SK-N-SH (cell line): ENCODE data around the gene SDF4. TPM values are rescaled to one million over a fixed set of nuclear protein-coding genes. Genes with fewer than 3 reads are reported as not detected.

Experiments
- CTCF ChIA-PET: fragments of 300-600, 350-600 bp; formaldehyde crosslinking; extraction: SDS; loops from one replicate; lab custom pipeline; 2021; lab: Yijun Ruan, JAX
- POLR2A ChIA-PET: fragments of 350-600 bp; sonication (Branson Sonifier 250); formaldehyde crosslinking; extraction: SDS; loops from one replicate; lab custom pipeline; 2020; ENCODE audit warnings: antibody characterized with exemption, inconsistent platforms; lab: Yijun Ruan, JAX
- DNase-seq: peaks from one replicate; pipeline ENCODE4 v3.0.0; 2012
- H2AFZ ChIP-seq: fragments of 200-600 bp; sonication (generic); 2 replicates; pipeline ENCODE4 v1.8.1; 2016; ENCODE audit warnings: antibody characterized with exemption, mild to moderate bottlenecking, low read depth
- H3F3A ChIP-seq: fragments of 200-600 bp; sonication (generic); replicated peaks from 2 replicates; pipeline ENCODE3; 2016; ENCODE audit warnings: antibody characterized with exemption, mild to moderate bottlenecking; ENCODE audit not compliant: insufficient read depth
- H3K27ac ChIP-seq, 2 experiments: fragments of 200-500 bp in 1 of 2; fragments of 200-600 bp in 1 of 2; sonication (Bioruptor generic) in 1 of 2; sonication (generic), shearing (Covaris generic) in 1 of 2; 2 replicates each; pipeline versions ENCODE4 v1.5.1 to v1.6.1; 2014 to 2016; ENCODE audit warnings: low read depth in 2 of 2, inconsistent platforms in 1 of 2, low read length in 1 of 2, mild to moderate bottlenecking in 1 of 2, mixed read lengths in 1 of 2
- H3K27me3 ChIP-seq: fragments of 200-600 bp; sonication (generic), shearing (Covaris generic); 2 replicates; pipeline ENCODE4 v1.6.1; 2016; ENCODE audit warnings: mixed run types; ENCODE audit not compliant: insufficient read depth
- H3K36me3 ChIP-seq, 2 experiments: fragments of 200-500 bp in 1 of 2; fragments of 200-600 bp in 1 of 2; sonication (Bioruptor generic) in 1 of 2; sonication (generic) in 1 of 2; replicated peaks in 1 of 2; 2 replicates each; pipeline versions ENCODE3 to v1.5.1; 2014 to 2016; ENCODE audit warnings: low read length in 1 of 2, mild to moderate bottlenecking in 1 of 2; ENCODE audit not compliant: insufficient read depth in 2 of 2, control insufficient read depth in 1 of 2
- H3K4me1 ChIP-seq, 2 experiments: fragments of 200-500 bp in 1 of 2; fragments of 200-600 bp in 1 of 2; sonication (Bioruptor generic) in 1 of 2; sonication (generic), shearing (Covaris generic) in 1 of 2; 2 replicates each; pipeline versions ENCODE4 v1.5.1 to v1.6.1; 2014 to 2016; ENCODE audit warnings: low read depth in 1 of 2, low read length in 1 of 2, mixed run types in 1 of 2; ENCODE audit not compliant: insufficient read depth in 2 of 2, control insufficient read depth in 1 of 2
- H3K4me2 ChIP-seq: fragments of 200-600 bp; sonication (generic), shearing (Covaris generic); 2 replicates; pipeline ENCODE4 v1.6.1; 2017; ENCODE audit warnings: mixed run types
- H3K4me3 ChIP-seq, 2 experiments: fragments of 200-500 bp in 1 of 2; fragments of 200-600 bp in 1 of 2; sonication (Bioruptor generic) in 1 of 2; sonication (generic), shearing (Covaris generic) in 1 of 2; 2 replicates each; pipeline versions ENCODE4 v1.5.1 to v1.8.1; 2014 to 2016; ENCODE audit warnings: low read depth in 2 of 2, inconsistent platforms in 1 of 2, low read length in 1 of 2, mild to moderate bottlenecking in 1 of 2, mixed read lengths in 1 of 2, moderate library complexity in 1 of 2
- H3K79me2 ChIP-seq: fragments of 200-600 bp; sonication (generic); 2 replicates; pipeline ENCODE4 v1.8.1; 2017; ENCODE audit warnings: mild to moderate bottlenecking; ENCODE audit not compliant: insufficient read depth
- H3K9ac ChIP-seq: fragments of 200-600 bp; sonication (generic); 2 replicates; pipeline ENCODE4 v1.6.1; 2017; ENCODE audit warnings: mixed run types
- H3K9me2 ChIP-seq: fragments of 200-600 bp; sonication (generic); 2 replicates; pipeline ENCODE4 v1.6.1; 2017; ENCODE audit warnings: mixed run types
- H3K9me3 ChIP-seq: fragments of 200-600 bp; sonication (generic); 2 replicates; pipeline ENCODE4 v1.6.1; 2017; ENCODE audit warnings: mixed run types, mild to moderate bottlenecking, moderate library complexity
- H4K20me1 ChIP-seq: fragments of 200-600 bp; sonication (generic); 2 replicates; pipeline ENCODE4 v1.6.1; 2017; ENCODE audit warnings: mild to moderate bottlenecking, mixed run types; ENCODE audit not compliant: insufficient read depth
- CHD2 ChIP-seq: fragments of 150-350 bp; IDR thresholded peaks from 2 replicates; pipeline ENCODE4 v1.6.1; 2018; ENCODE audit warnings: low read length; ENCODE audit not compliant: partially characterized antibody
- ELF1 ChIP-seq: IDR thresholded peaks from 2 replicates; pipeline ENCODE4 v1.4.0; 2012
- EZH2phosphoT487 ChIP-seq: fragments of 200-600 bp; sonication (generic); IDR thresholded peaks from 2 replicates; pipeline ENCODE4 v1.6.1; 2017; ENCODE audit warnings: low read depth, mixed run types, mild to moderate bottlenecking, antibody characterized with exemption, moderate library complexity, borderline replicate concordance
- FOSL2 ChIP-seq: IDR thresholded peaks from 2 replicates; pipeline ENCODE4 v1.4.0; 2012; ENCODE audit warnings: low read depth, mild to moderate bottlenecking, moderate library complexity, borderline replicate concordance
- FOXM1 ChIP-seq: IDR thresholded peaks from 2 replicates; pipeline ENCODE4 v1.4.0; 2012; ENCODE audit warnings: low read depth, mild to moderate bottlenecking
- IRF3 ChIP-seq: fragments of 150-350 bp; IDR thresholded peaks from 2 replicates; pipeline ENCODE4 v1.6.1; 2016; ENCODE audit warnings: mild to moderate bottlenecking, low read depth, low read length
- MXI1 ChIP-seq: IDR thresholded peaks from 2 replicates; pipeline ENCODE4 v1.6.1; 2012; ENCODE audit warnings: mild to moderate bottlenecking, low read depth, low read length, improper control_type of control experiment
- POLR2AphosphoS5 ChIP-seq: IDR thresholded peaks from 2 replicates; pipeline ENCODE4 v1.6.1; 2012; ENCODE audit warnings: low read depth, low read length
- RCOR1 ChIP-seq: fragments of 150-350 bp; IDR thresholded peaks from 2 replicates; pipeline ENCODE4 v1.6.1; 2017; ENCODE audit warnings: antibody characterized with exemption, low read length
- REST ChIP-seq: IDR thresholded peaks from 2 replicates; pipeline ENCODE4 v1.6.1; 2012; ENCODE audit warnings: mild to moderate bottlenecking, low read depth, low read length, moderate library complexity
- RFX5 ChIP-seq: IDR thresholded peaks from 2 replicates; pipeline ENCODE4 v1.6.1; 2012; ENCODE audit warnings: mild to moderate bottlenecking, improper control_type of control experiment, low read length
- RXRA ChIP-seq: IDR thresholded peaks from 2 replicates; pipeline ENCODE4 v1.4.0; 2012; ENCODE audit warnings: low read depth, mild to moderate bottlenecking, borderline replicate concordance
- SMC3 ChIP-seq: IDR thresholded peaks from 2 replicates; pipeline ENCODE4 v1.6.1; 2012; ENCODE audit warnings: low read depth, low read length, improper control_type of control experiment
- TCF12 ChIP-seq: IDR thresholded peaks from 2 replicates; pipeline ENCODE4 v1.4.0; 2012
- USF1 ChIP-seq: IDR thresholded peaks from 2 replicates; pipeline ENCODE4 v1.4.0; 2012; ENCODE audit warnings: low read depth, borderline replicate concordance
- ZBTB33 ChIP-seq: IDR thresholded peaks from 2 replicates; pipeline ENCODE4 v1.4.0; 2012; ENCODE audit warnings: low read depth, borderline replicate concordance
- WGBS: methylation state at CpG from one replicate; pipeline ENCODE4 v1.1.6; 2017; ENCODE audit warnings: low lambda C conversion rate; 5-methylcytosine and 5-hydroxymethylcytosine counted together
- polyA plus RNA-seq, 3 experiments: library from polyadenylated mRNA; depleted of rRNA; stranded (reverse); fragments of >200 nt; gene quantifications; 2 replicates each; pipeline ENCODE4 v1.2.3, GENCODE V29; 2012

SDF4 gene
- polyA plus RNA-seq, 1 of the 3 experiments (the other 2 are of a cell fraction) = 265 TPM

GRCh38 chr1:1237874-1238701 is 6.3 kb upstream of the SDF4 start (continued):
- TF ChIP-seq IRF3 = no peak
- TF ChIP-seq, all 33 proteins: peak for 0

GRCh38 chr1:1236945-1237873 is 5.4 kb upstream of the SDF4 start:
- CTCF ChIA-PET = interaction anchor here (1.8 to 5.1 kb wide), 2 partner anchors 55 to 115 kb away, joined by 5 to 43 read pairs; no protein-coding TSS in a partner anchor

More at GRCh38 chr1:1236945-1237873, 5.4 kb upstream of the SDF4 start:
- Histone ChIP-seq H3K27me3 (no peaks in the 10 kb centered on the region), H3K36me3 (peaks cover 0 to 17% of the 10 kb centered on the region in 2 experiments), H2AFZ (no peak overlapping the region), H3K4me1 (peaks cover 0 to 29% of the 10 kb centered on the region in 2 experiments; a peak in 1 of 4 replicates), H3K9me2 (no peaks in the 10 kb centered on the region), H3K4me2 (no peak overlapping the region), H3F3A (no peaks in the 10 kb centered on the region), H3K27ac (no peak overlapping the region), H4K20me1 (no peaks in the 10 kb centered on the region), H3K9me3 (no peaks in the 10 kb centered on the region), H3K79me2 (peaks cover 21% of the 10 kb centered on the region), H3K4me3 (no peak overlapping the region), H3K9ac (no peak overlapping the region)
- POLR2A ChIA-PET = no interaction called here
- 82% methylated on average over 10 of the region's 34 CpGs for WGBS
- TF ChIP-seq USF1 = no peak
- TF ChIP-seq ZBTB33 = no peak
- no peak for TF ChIP-seq RCOR1
- no peak for TF ChIP-seq CHD2
- TF ChIP-seq SMC3 = no peak
- no peak for TF ChIP-seq TCF12
- no peak for TF ChIP-seq FOXM1
- no peak for TF ChIP-seq POLR2AphosphoS5
- no peak for TF ChIP-seq REST
- no peak for TF ChIP-seq MXI1
- no peak for TF ChIP-seq RXRA
- no peak for TF ChIP-seq ELF1
- no peak for TF ChIP-seq EZH2phosphoT487
- TF ChIP-seq RFX5 = no peak
- TF ChIP-seq FOSL2 = no peak
- no peak for TF ChIP-seq IRF3
- DNase-seq = no peak
